K562 (cell line): Measurements from ENCODE around the gene B4GALT5. TPM values are rescaled to one million over a fixed set of nuclear protein-coding genes. Genes with fewer than 3 reads are reported as not detected.

Experiments used
- ATAC-seq: fragments of 200-7000 bp; cut with Tn5 transposase; 3 replicates; pipeline ENCODE4 v1.9.1; 2020; ENCODE audit warnings: moderate library complexity
- BruUV-seq: library from RNA; stranded (reverse); fragments of 400-500 nt; replicated peaks from 2 replicates; lab custom pipeline; 2021; lab: Mats Ljungman, UMichigan
- CTCF ChIA-PET: fragments of 300-600 bp; formaldehyde crosslinking; extraction: SDS; loops from one replicate; lab custom pipeline; 2021; ENCODE audit warnings: low intra/inter-chr PET ratio; lab: Yijun Ruan, JAX
- POLR2A ChIA-PET: fragments of 300-600, 350-650 bp; sonication (Branson Sonifier 250); formaldehyde crosslinking; extraction: SDS; loops from one replicate; lab custom pipeline; 2021; ENCODE audit warnings: antibody characterized with exemption, inconsistent platforms; lab: Yijun Ruan, JAX
- DNase-seq, 4 experiments: peaks; one replicate each; pipeline versions ENCODE4 v3.0.0 to v3.0.0-alpha.2; 2011 to 2018; ENCODE audit warnings: low spot score in 3 of 4, mixed read lengths in 3 of 4; ENCODE audit errors: extremely low read depth in 1 of 4
- FAIRE-seq: peaks from 2 replicates; lab custom pipeline; 2011; peaks lifted over from hg19 to GRCh38; lab: Jason Lieb, UNC
- H2AFZ ChIP-seq: 2 replicates; pipeline ENCODE4 v1.6.0; 2011; ENCODE audit warnings: low read depth, low read length, control low read depth, inconsistent platforms
- H3K27ac ChIP-seq: fragments of 200-600 bp; 3 replicates; pipeline ENCODE4 v1.8.0; 2011; ENCODE audit warnings: low read depth, mild to moderate bottlenecking, control low read depth, inconsistent platforms, low read length, moderate library complexity, mixed read lengths; ENCODE audit errors: extremely low read depth
- H3K27me3 ChIP-seq, 2 experiments: fragments of 300-600 bp in 1 of 2; 2 replicates in 1 of 2; 3 replicates in 1 of 2; pipeline versions ENCODE4 v1.6.0 to v1.8.0; 2011; ENCODE audit warnings: inconsistent platforms in 2 of 2, low read length in 2 of 2, mild to moderate bottlenecking in 1 of 2, mixed read lengths in 1 of 2, moderate library complexity in 1 of 2; ENCODE audit not compliant: control insufficient read depth in 2 of 2, insufficient read depth in 2 of 2
- H3K36me3 ChIP-seq: fragments of 300-600 bp; 3 replicates; pipeline ENCODE4 v1.8.0; 2011; ENCODE audit warnings: mild to moderate bottlenecking, low read length, inconsistent platforms; ENCODE audit not compliant: control insufficient read depth, insufficient read depth
- H3K4me1 ChIP-seq, 2 experiments: fragments of 200-600 bp in 1 of 2; replicated peaks in 1 of 2; 2 replicates in 1 of 2; 3 replicates in 1 of 2; pipeline versions ENCODE4 v1.5.1 to v1.8.0; 2011; ENCODE audit warnings: inconsistent platforms in 2 of 2, low read length in 2 of 2, mild to moderate bottlenecking in 1 of 2, mixed read lengths in 1 of 2, moderate library complexity in 1 of 2; ENCODE audit not compliant: control insufficient read depth in 2 of 2, insufficient read depth in 2 of 2
- H3K4me2 ChIP-seq: 2 replicates; pipeline ENCODE4 v1.6.1; 2011; ENCODE audit warnings: low read length, control low read depth, inconsistent platforms, mixed read lengths; ENCODE audit not compliant: insufficient read depth
- H3K4me3 ChIP-seq: fragments of 200-600 bp; sonication (generic), shearing (Covaris generic); 2 replicates; pipeline ENCODE4 v1.5.1; 2016; ENCODE audit warnings: control low read depth, inconsistent platforms
- H3K79me2 ChIP-seq: fragments of 200-600 bp; 3 replicates; pipeline ENCODE4 v1.8.0; 2011; ENCODE audit warnings: low read length, inconsistent platforms; ENCODE audit not compliant: control insufficient read depth, insufficient read depth
- H3K9ac ChIP-seq, 2 experiments: 2 replicates each; pipeline versions ENCODE4 v1.6.0 to v1.6.1; 2011; ENCODE audit warnings: low read depth in 2 of 2, low read length in 2 of 2, control low read depth in 1 of 2, inconsistent platforms in 1 of 2, mild to moderate bottlenecking in 1 of 2, mixed read lengths in 1 of 2; ENCODE audit not compliant: insufficient read depth in 1 of 2
- H3K9me1 ChIP-seq: one replicate; pipeline ENCODE4 v1.6.0; 2011; ENCODE audit warnings: inconsistent platforms, mild to moderate bottlenecking, low read length, moderate library complexity; ENCODE audit not compliant: control insufficient read depth, insufficient read depth
- H3K9me3 ChIP-seq: replicated peaks from 2 replicates; pipeline ENCODE4 v1.5.1; 2011; ENCODE audit warnings: low read depth, low read length, inconsistent platforms; ENCODE audit not compliant: control insufficient read depth, insufficient read depth
- H4K20me1 ChIP-seq: replicated peaks from 2 replicates; pipeline ENCODE4 v1.6.1; 2011; ENCODE audit warnings: low read length, inconsistent platforms, mixed read lengths; ENCODE audit not compliant: control insufficient read depth, insufficient read depth
- CSDE1 ChIP-seq, 2 experiments: fragments of 450-650 bp; IDR thresholded peaks; 2 replicates each; pipeline ENCODE4 v1.6.1; 2016; ENCODE audit warnings: mild to moderate bottlenecking in 1 of 2
- GTF2E2 ChIP-seq: fragments of 200-800 bp; sonication (Bioruptor generic); IDR thresholded peaks from 2 replicates; pipeline ENCODE4 v1.6.1; 2016; ENCODE audit warnings: missing genetic modification characterization, missing compliant biosample characterization
- NFIC ChIP-seq: fragments of 450-650 bp; IDR thresholded peaks from 2 replicates; pipeline ENCODE4 v1.6.1; 2017; ENCODE audit warnings: mild to moderate bottlenecking, inconsistent platforms
- PBX2 ChIP-seq, 2 experiments: IDR thresholded peaks in 1 of 2; conservative IDR thresholded peaks in 1 of 2; 2 replicates each; pipeline ENCODE4 v1.6.1; 2016; ENCODE audit warnings: low read depth in 2 of 2, mild to moderate bottlenecking in 1 of 2, missing compliant biosample characterization in 1 of 2, missing genetic modification characterization in 1 of 2, moderate library complexity in 1 of 2
- PHF8 ChIP-seq: fragments of 200-600 bp; sonication (generic); IDR thresholded peaks from 2 replicates; pipeline ENCODE4 v1.6.1; 2012; ENCODE audit warnings: mixed run types, mild to moderate bottlenecking, inconsistent platforms, low read length, moderate library complexity, borderline replicate concordance
- PTTG1 ChIP-seq: fragments of 450-650 bp; IDR thresholded peaks from 2 replicates; pipeline ENCODE4 v1.6.1; 2016; ENCODE audit warnings: low read depth, mild to moderate bottlenecking, missing genetic modification characterization, missing compliant biosample characterization
- RCOR1 ChIP-seq, 2 experiments: IDR thresholded peaks; 2 replicates each; pipeline ENCODE4 v1.6.1; 2012; ENCODE audit warnings: low read depth in 2 of 2, low read length in 2 of 2, borderline replicate concordance in 1 of 2, improper control_type of control experiment in 1 of 2
- SIN3B ChIP-seq: fragments of 450-650 bp; IDR thresholded peaks from 2 replicates; pipeline ENCODE4 v1.6.1; 2017; ENCODE audit warnings: low read depth, mild to moderate bottlenecking, moderate library complexity
- ZNF280B ChIP-seq: fragments of 250-450 bp; sonication (Bioruptor Pico); IDR thresholded peaks from 2 replicates; pipeline ENCODE4 v1.5.1; 2021; ENCODE audit warnings: mild to moderate bottlenecking
- WGBS: fragments of 100-300 bp; shearing (Covaris generic); methylation state at CpG from one replicate; pipeline ENCODE4 v1.1.6; 2016; ENCODE audit warnings: low coverage, mixed read lengths; ENCODE audit not compliant: insufficient coverage; ENCODE audit errors: missing lambda C conversion rate; 5-methylcytosine and 5-hydroxymethylcytosine counted together
- in situ Hi-C: fragments of 300-500 bp; cut with MboI; formaldehyde crosslinking; loops from 4 replicates; pipeline ENCODE4 v1.15.0; 2018; ENCODE audit warnings: inconsistent platforms, mixed read lengths
- intact Hi-C: fragments of 100-400 bp; cut with micrococcal nuclease; formaldehyde crosslinking; loops from 2 replicates; pipeline ENCODE4 v1.14.2; 2022
- polyA plus RNA-seq, 8 experiments: library from polyadenylated mRNA; depleted of rRNA in 4 of 8; stranded (reverse) in 5 of 8; unstranded in 3 of 8; fragments of >200 nt; fragmentation: Nextera tagmentation in 2 of 8; fragmentation: Illumina TruSeq in 1 of 8; extraction: Ambion mirVana in 2 of 8; extraction: Trizol in 1 of 8; gene quantifications; 2 replicates each; pipeline versions ENCODE4 v1.2.1 to v1.2.3, GENCODE V29; 2011 to 2014; ENCODE audit warnings: inconsistent platforms in 1 of 8, missing spikeins in 1 of 8
- total RNA-seq, 7 experiments: library from RNA; depleted of rRNA in 6 of 7; stranded (reverse); fragments of >200 nt in 6 of 7; fragmentation: Illumina TruSeq in 2 of 7; extraction: Trizol in 2 of 7; gene quantifications; 2 replicates each; pipeline versions ENCODE4 v1.2.1 to v1.2.3, GENCODE V29; 2011 to 2021; ENCODE audit warnings: low replicate concordance in 1 of 7

B4GALT5 gene
- total and polyA plus RNA-seq, 9 of the 15 experiments (the other 6 are each of a cell fraction or from before 2014, with no cell fraction given), result 8.5 to 32.6 (median 23.4) TPM

- TF ChIP-seq PBX2 (CRISPR knock-in tag; IDR thresholded peaks at IDR 0.05; ENCODE audit: low read depth) (no peak), PBX2 (tag; conservative IDR thresholded peaks at IDR 0.05; ENCODE audit: low read depth) (no peak), PHF8 (no peak), RCOR1 (IDR thresholded peaks at IDR 0.05; ENCODE audit: borderline replicate concordance in 1 of 2, low read depth in 2 of 2, low read length in 2 of 2) (no peak), CSDE1 (IDR thresholded peaks at IDR 0.05) (no peak), SIN3B (no peak)
Observed at GRCh38 chr20:49684335-49684997, 29.2 kb downstream of the B4GALT5 start (continued).

DNA sequence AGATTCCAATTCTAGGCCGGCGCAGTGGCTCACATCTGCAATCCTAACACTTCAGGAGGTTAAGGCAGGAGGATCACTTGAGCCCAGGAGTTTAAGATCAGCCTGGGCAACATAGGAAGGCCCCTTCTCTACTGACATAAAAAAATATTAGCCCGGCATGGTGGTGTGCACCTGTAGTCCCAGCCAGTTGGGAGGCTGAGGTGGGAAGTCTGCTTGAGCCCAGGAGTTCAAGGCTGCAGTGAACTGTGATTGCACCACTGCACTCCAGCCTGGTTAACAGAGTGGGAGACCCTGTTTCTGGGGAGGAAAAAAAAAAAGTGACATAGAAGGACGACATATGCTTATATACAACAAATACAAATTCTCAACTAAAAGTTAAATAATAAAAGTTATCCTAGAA, 30.9 kb downstream of the B4GALT5 start:
- peaks cover 95% of the 10 kb centered on the region for H3K79me2 ChIP-seq
- no peak overlapping the region for H3K4me2 ChIP-seq
- H3K36me3 ChIP-seq, result peaks cover 8% of the 10 kb centered on the region; the same call in 2 of the 3 replicates
- TF ChIP-seq GTF2E2 (tag), result no peak
- TF ChIP-seq ZNF280B (CRISPR knock-in tag), result no peak
- no peak for TF ChIP-seq NFIC
- no peak for TF ChIP-seq PTTG1 (tag)
- no peak overlapping the region for H2AFZ ChIP-seq
- H3K4me3 ChIP-seq, result no peak overlapping the region
- in situ Hi-C loops (no loop called here), intact Hi-C loops (no loop called here)
- POLR2A ChIA-PET, result interaction anchor here (1.5 kb wide), 1 partner anchor 9 kb away, joined by 3 read pairs; no protein-coding TSS in a partner anchor
- no peak for DNase-seq
- H3K9ac ChIP-seq, result no peak overlapping the region
- H3K4me1 ChIP-seq, result peaks cover 14 to 53% of the 10 kb centered on the region in 2 experiments
- H3K9me1 ChIP-seq, result no peaks in the 10 kb centered on the region
- no peak for ATAC-seq
- no TSS peak for BruUV-seq
- H3K27me3 ChIP-seq, result no peaks in the 10 kb centered on the region
- H3K27ac ChIP-seq, result no peak overlapping the region
- no peaks in the 10 kb centered on the region for H3K9me3 ChIP-seq
- CTCF ChIA-PET, result no interaction called here
- WGBS, result 86% methylated on average over 4 of the region's 4 CpGs
- peaks cover 3% of the 10 kb centered on the region; the same call in 1 of the 2 replicates for H4K20me1 ChIP-seq
- no peak for FAIRE-seq
